D721Med (cell line): ENCODE measurements around the gene PDS5A.
A peak's percentile ranks its signal among the peaks of the same experiment; 100 is the strongest.
"Not testable (repeated sequence)": the region's sequence is repeated elsewhere in the genome, so short reads cannot be mapped to it uniquely, and the experiment has no call there.

Source experiments
- DNase-seq: peaks from one replicate; pipeline ENCODE4 v3.0.0; 2011; ENCODE audit warnings: low spot score; ENCODE audit not compliant: insufficient read length
- FAIRE-seq: peaks from 2 replicates; lab custom pipeline; 2011; peaks lifted over from hg19 to GRCh38; lab: Jason Lieb, UNC
- TF ChIP-seq, protein P1 (sequence below): IDR thresholded peaks from 2 replicates; pipeline ENCODE4 v1.5.1; 2012; ENCODE audit warnings: mild to moderate bottlenecking, control low read depth; ENCODE audit not compliant: insufficient read depth; ENCODE audit errors: missing control alignments

PDS5A gene

DNA sequence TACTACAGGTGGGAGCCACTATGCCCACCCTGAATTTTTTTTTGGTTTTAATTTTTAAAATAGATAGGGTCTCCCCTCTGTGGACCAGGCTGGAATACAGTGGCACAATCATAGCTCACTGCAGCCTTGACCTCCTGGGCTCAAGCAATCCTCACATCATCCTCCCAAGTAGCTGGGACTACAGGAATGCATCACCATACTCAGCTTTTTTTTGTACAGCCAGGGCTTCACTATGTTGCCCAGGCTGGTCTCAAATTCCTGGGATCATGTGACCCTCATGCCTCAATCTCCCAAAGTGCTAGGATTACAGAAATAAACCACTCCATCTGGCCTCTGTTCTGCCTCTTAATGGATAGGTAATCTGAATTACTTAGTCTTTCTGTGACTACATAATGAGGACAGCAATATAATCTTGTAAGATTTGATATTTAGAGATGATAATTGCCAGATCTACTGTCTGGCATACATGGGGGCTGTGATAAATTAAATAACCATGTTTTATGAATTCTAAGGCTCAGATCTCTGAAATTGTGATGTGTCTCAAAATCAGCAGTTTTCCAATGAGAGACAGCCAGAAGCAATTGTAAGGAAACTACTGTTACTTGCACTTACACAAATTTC lies 26.7 kb downstream of the PDS5A start:
- DNase-seq (peak; percentile 57), FAIRE-seq (peak; percentile 70)
- TF ChIP-seq, protein P1, sequence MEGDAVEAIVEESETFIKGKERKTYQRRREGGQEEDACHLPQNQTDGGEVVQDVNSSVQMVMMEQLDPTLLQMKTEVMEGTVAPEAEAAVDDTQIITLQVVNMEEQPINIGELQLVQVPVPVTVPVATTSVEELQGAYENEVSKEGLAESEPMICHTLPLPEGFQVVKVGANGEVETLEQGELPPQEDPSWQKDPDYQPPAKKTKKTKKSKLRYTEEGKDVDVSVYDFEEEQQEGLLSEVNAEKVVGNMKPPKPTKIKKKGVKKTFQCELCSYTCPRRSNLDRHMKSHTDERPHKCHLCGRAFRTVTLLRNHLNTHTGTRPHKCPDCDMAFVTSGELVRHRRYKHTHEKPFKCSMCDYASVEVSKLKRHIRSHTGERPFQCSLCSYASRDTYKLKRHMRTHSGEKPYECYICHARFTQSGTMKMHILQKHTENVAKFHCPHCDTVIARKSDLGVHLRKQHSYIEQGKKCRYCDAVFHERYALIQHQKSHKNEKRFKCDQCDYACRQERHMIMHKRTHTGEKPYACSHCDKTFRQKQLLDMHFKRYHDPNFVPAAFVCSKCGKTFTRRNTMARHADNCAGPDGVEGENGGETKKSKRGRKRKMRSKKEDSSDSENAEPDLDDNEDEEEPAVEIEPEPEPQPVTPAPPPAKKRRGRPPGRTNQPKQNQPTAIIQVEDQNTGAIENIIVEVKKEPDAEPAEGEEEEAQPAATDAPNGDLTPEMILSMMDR, result no peak

DNA sequence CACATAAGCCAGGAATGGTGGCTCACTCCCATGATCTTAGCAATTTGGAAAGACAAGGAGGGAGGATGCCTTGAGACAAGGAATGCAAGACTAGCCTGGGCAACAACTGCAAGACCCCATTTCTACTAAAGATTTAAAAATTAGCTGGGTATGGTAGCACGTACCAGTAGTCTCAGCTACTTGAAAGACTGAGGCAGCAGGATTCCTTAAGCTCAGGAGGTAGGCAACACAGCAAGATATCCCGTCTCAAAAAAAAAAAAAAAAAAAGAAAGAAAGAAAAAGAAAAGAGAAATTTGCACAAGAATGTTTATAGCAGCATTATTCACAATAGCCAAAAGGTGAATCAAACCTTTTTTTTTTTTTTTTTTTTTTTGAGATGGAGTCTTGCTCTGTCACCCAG lies 29.7 kb downstream of the PDS5A start:
- FAIRE-seq (no peak), DNase-seq (no peak)
- TF ChIP-seq, protein P1, result no peak

DNA sequence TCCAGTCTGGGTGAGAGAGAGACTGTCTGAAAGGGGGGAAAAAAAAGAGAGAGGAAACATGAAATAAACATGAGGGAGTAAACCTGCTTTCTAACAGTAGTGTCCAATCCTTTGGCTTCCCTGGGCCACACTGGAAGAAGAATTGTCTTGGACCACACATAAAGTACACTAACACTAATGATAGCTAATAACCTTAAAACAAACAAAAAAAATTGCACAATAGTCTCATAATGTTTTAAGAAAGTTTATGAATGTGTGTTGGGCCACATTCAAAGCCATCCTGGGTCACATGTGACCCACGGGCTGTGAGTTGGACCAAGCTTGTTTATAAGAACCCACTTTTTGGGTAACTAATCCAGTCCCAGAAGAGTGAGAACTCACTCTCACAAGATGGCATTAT lies 30.3 kb downstream of the PDS5A start:
- FAIRE-seq, result no peak
- no peak for DNase-seq
- TF ChIP-seq, protein P1, result no peak

DNA sequence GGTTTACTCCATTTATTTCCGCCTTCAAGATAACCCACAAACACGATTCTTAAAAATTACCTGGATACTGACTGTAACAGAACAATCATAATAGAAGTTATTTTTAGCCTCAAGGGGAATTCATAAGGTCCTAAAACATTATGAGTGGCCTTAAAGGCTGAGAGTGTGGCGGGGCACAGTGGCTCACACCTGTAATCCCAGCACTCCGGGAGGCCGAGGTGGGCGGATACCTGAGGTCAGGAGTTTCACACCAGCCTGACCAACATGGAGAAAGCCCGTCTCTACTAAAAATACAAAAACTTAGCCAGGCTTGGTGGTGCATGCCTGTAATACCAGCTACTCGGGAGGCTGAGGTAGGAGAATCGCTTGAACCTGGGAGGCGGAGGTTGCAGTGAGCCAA lies 33.5 kb downstream of the PDS5A start:
- FAIRE-seq, DNase-seq: not testable (repeated sequence)

DNA sequence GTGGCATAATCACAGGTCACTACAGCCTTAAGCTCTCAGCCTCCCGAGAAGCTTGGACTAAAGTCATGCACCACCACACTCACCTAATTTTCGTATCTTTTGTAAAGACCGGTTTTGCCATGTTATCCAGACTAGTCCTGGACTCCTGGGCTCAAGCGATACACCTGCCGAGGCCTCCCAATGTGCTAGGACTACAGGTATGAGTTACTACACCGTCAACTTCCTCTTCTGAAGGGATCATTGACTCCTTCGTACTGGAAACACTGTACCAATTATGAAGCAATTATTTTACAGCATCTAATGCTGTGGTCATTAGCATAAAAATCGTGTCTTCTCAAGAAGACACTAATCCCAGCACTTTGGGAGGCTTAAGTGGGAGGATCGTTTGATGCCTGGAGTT lies 35.2 kb downstream of the PDS5A start:
- TF ChIP-seq, protein P1, result no peak
- DNase-seq (no peak), FAIRE-seq (peak; percentile 35)

DNA sequence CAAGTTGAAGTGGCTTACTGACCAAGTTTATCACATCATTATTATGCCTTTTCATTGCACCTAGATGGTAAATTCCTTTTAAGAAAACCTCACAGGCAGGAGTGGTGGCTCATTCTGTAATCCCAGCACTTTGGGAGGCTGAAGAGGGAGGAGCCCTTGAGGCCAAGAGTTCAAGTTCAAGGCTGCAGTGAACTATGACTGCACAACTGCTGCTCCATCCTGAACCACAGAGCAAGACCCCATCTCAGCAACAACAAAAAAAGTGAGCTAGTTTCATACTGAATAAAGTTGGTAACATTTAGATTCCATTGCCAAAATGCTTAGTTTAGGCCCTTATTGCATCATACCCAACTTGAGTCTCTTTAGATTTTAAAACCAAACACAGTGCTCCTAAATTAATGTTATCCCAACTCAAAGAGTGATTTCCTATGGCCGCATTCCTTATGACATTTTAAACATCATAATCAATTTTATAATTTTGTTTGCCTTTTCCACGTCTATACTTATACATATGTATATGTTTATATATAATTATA lies 36.0 kb downstream of the PDS5A start:
- TF ChIP-seq, protein P1, result no peak
- no peak for DNase-seq
- FAIRE-seq, result no peak

DNA sequence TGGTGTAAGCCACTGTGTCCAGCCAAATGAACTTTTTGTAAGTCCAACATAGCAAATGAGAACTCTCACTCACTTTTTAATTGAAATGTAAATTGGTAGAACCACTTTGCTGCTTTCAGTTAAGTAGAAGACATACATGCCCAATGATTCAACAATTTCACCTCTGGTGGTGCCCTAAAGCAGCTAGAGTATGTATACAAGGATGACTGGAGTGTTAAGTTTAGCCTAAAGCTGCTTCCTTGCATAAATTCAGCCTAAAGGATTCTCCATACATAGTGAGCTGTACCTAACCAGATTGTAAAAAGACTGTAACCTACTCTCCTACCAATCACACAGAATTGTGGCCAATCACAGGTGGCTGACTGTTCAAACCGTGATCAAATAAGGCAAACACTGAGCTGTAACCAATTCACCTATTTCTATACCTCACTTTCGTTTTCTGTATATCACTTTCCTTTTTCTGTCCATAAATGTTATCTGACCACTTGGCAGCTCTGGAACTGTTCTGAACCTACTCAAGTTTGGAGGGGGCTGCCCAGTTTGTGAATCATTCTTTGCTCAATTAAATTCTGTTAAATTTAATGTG lies 39.9 kb downstream of the PDS5A start:
- no peak for DNase-seq
- TF ChIP-seq, protein P1, result no peak
- no peak for FAIRE-seq
